Activated CD8-positive, alpha-beta memory T cell treated with anti-CD3 and anti-CD28 coated beads, Interleukin-2, amount 50 U/mL, for 1 hour (primary cell): Measurements from ENCODE around the gene DRGX.

Experiments
- DNase-seq: peaks from one replicate; pipeline ENCODE4 v3.0.0-alpha.2; 2020; ENCODE audit errors: extremely low read depth

Gene DRGX

GRCh38 chr10:49395741-49396665, at the start of gene DRGX:
DRGX (minus strand) TSS chr10:49396089; CDS start chr10:49395440, 649 bp downstream.
- no peak for DNase-seq

- DNase-seq: no peak
These were observed 48.5 kb upstream of the DRGX start for GRCh38 chr10:49444349-49444748.

GRCh38 chr10:49442863-49443262, 47.0 kb upstream of the DRGX start:
- no peak for DNase-seq

- DNase-seq: peak; percentile 2
These were observed 45.9 kb upstream of the DRGX start for GRCh38 chr10:49441488-49442476.

GRCh38 chr10:49435225-49435624, 39.3 kb upstream of the DRGX start:
- DNase-seq: no peak

GRCh38 chr10:49433069-49433468, 37.2 kb upstream of the DRGX start:
- no peak for DNase-seq

- no peak for DNase-seq
These were observed 35.5 kb upstream of the DRGX start for GRCh38 chr10:49431426-49431825.

- no peak for DNase-seq
These were observed 33.6 kb upstream of the DRGX start for GRCh38 chr10:49429458-49429857.

- no peak for DNase-seq
These were observed 30.8 kb upstream of the DRGX start for GRCh38 chr10:49426490-49427360.

- no peak for DNase-seq
These were observed 23.1 kb upstream of the DRGX start for GRCh38 chr10:49419005-49419404.

- DNase-seq: no peak
These were observed 22.4 kb upstream of the DRGX start for GRCh38 chr10:49418328-49418727.

- no peak for DNase-seq
These were observed 22.1 kb upstream of the DRGX start for GRCh38 chr10:49418053-49418326.

- DNase-seq: no peak
These were observed 21.6 kb upstream of the DRGX start for GRCh38 chr10:49417311-49418052.

- DNase-seq: no peak
These were observed 20.0 kb upstream of the DRGX start for GRCh38 chr10:49415846-49416245.

GRCh38 chr10:49415109-49415508, 19.2 kb upstream of the DRGX start:
- DNase-seq: no peak

- DNase-seq: no peak
These were observed 18.6 kb upstream of the DRGX start for GRCh38 chr10:49414496-49414895.

GRCh38 chr10:49412571-49412970, 16.7 kb upstream of the DRGX start:
- no peak for DNase-seq

GRCh38 chr10:49410365-49411074, 14.6 kb upstream of the DRGX start:
- DNase-seq: no peak

GRCh38 chr10:49409755-49410154, 13.9 kb upstream of the DRGX start:
- no peak for DNase-seq
